HG03139 (cell line): ENCODE data around the gene CLNK.
"Not testable (repeated sequence)": the region's sequence is repeated elsewhere in the genome, so short reads cannot be mapped to it uniquely, and the experiment has no call there.

Source experiments
- ATAC-seq: cut with Tn5 transposase; IDR thresholded peaks from one replicate; pipeline ENCODE4 v1.9.1; 2021; ENCODE audit not compliant: unreplicated experiment

CLNK gene

GRCh38 chr4:10579648-10580047 lies 104.9 kb downstream of the CLNK start:
- ATAC-seq: no peak

GRCh38 chr4:10577508-10578426 lies 106.8 kb downstream of the CLNK start:
- no peak for ATAC-seq

- peak; percentile 80 for ATAC-seq
Observed at GRCh38 chr4:10577018-10577417, 107.5 kb downstream of the CLNK start.

DNA sequence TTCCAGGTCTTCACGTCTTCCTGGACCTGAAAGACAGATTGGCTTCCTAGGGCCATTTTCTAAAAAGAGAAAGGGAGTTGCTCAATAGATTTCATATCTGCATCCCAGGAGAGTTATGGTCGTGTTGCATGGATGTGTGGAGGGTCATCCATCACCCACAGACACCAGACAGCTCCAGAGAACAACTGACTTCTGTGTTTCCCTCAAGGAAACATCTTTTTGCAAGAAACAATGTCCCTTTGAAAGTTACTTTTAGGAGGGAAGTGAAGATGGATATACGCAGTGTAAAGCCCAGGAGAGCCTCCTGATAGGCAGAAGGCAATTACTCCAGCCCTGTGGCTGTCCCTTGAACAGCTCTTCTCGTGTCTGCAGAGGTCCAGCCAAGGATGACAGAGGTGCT lies 108.3 kb downstream of the CLNK start:
- no peak for ATAC-seq

DNA sequence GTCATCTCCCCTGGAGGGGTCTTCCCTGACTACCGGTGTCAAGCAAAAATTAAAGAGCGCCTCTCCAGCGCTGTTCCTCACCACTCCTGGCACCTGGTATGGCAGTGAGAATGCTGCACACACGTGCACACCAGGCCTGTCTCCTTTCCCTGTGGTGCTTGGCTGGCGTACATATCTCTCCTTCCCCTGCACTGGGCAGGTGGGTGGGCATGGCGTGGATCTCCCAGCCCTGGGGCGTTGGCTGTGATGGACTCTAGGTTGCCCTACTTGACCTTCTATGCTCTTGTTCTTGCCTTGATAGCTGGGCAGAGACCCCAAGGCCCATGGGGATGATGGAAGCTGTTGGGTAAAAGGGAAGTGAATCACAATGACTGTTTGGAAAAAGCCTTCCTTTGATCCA lies 109.2 kb downstream of the CLNK start:
- no peak for ATAC-seq

GRCh38 chr4:10574553-10574952 lies 110.0 kb downstream of the CLNK start:
- ATAC-seq: not testable (repeated sequence)

DNA sequence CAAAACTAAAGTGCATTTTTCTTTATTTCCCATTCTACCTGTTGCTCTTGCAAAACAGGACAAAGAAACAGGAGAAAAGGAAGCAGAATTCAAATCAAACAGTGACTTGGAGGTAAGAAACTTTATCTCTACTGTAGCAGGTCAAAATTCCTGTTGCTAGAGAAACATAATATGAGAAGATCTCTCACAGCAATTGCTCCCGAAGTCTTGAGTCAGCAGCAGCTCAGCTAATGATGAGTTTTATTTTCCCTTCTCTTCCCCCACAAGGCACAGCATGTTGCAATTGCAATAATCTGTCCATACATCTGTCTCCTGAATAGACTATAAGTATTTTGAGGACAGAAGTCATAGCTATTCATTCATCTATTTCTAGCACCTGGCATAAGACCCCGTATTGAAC lies 112.7 kb downstream of the CLNK start:
- no peak for ATAC-seq

GRCh38 chr4:10569491-10569890 lies 115.1 kb downstream of the CLNK start:
- no peak for ATAC-seq

- no peak for ATAC-seq
Observed at GRCh38 chr4:10567766-10568165, 116.8 kb downstream of the CLNK start.

- no peak for ATAC-seq
Observed at GRCh38 chr4:10565166-10565780, 119.3 kb downstream of the CLNK start.

DNA sequence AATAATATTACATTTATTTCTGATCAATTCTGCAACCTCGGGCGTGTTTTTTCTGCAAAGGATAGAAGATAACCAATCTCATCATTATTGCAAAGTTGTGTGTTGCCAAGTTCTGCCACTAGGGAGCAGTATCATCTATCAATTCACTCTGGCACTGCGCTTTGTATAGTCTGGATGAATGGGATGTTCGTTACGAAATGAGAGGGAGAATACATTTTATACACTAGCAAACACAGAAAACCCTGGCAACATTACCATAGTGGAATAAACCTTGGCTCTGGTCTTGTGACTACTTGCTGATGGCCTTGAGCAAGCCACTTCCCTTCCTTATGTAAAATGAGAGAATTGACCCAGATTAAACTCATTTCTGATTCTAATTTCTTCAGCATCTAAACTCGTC lies 129.9 kb downstream of the CLNK start:
- peak; percentile 69 for ATAC-seq

- no peak for ATAC-seq
Observed at GRCh38 chr4:10554121-10554520, 130.4 kb downstream of the CLNK start.

GRCh38 chr4:10552591-10553280 lies 131.8 kb downstream of the CLNK start:
- no peak for ATAC-seq

GRCh38 chr4:10535912-10536311 lies 148.7 kb downstream of the CLNK start:
- ATAC-seq: no peak

- no peak for ATAC-seq
Observed at GRCh38 chr4:10534820-10535219, 149.7 kb downstream of the CLNK start.

DNA sequence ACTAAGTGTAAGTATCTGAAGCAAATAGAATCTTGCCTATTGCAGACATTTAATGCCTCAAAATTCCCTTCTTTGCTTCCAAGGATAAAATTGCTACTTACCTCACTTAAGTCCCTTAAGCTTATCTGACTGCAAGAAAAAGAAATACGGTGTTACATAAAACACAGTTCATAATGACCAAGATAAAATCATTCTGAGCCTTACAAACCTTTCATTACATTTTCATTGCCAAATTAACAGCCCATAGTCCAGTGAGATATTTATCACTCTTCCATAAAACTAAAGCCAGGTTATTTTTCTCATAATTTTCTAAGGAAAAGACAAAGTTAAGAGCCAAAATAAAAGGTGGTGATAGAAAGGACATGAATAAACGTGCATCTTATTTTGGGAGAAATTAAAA lies 152.4 kb downstream of the CLNK start:
- no peak for ATAC-seq

GRCh38 chr4:10530137-10530786 lies 154.3 kb downstream of the CLNK start:
- no peak for ATAC-seq

DNA sequence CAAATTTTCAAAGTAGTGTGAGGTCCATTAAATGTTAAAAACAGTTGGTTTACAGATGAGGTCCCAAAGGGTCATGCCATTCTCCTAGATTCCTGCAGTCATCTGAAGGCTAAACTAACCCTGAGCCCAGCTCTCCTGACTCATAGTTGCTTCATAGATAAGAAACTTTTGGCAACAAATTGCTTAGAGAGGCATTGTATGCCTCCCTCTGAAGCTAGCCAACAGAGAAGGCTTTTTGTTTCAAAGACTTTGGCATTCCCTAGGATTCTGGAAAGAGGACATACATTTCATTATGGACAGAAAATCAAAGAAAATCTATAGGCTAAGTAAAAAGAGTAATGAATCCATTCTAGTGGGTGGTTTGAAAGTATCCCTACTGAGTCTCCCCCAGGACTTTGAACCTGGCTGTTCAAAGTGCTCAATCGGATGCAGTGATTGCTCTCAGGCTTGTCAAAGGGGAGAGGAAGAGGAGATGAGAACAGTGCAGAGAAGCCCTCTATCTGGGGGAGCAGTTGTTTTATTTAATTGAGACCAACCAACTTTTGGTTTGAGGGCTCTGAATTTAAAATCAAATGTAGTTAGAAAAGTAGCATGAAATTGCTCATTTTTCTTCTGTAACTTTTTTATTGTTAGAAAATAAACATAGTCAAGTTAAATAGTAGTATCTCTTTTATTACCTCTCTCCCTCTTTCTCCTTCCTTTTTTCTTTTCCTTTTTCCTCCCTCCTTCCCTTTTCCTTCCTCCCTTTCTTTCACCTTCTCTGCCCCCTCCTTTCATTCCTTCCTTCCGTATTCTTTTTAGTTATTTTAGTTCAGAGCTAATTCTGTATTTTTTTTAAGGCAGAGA lies 155.1 kb downstream of the CLNK start:
- no peak for ATAC-seq

- ATAC-seq: no peak
Observed at GRCh38 chr4:10527438-10527837, 157.1 kb downstream of the CLNK start.

GRCh38 chr4:10526429-10527222 lies 157.9 kb downstream of the CLNK start:
- ATAC-seq: no peak
